Keratinocyte (primary cell): ENCODE measurements around the gene KLHDC3.

Experiments used
- CTCF ChIP-seq, 3 experiments: IDR thresholded peaks in 1 of 3; conservative IDR thresholded peaks in 1 of 3; optimal IDR thresholded peaks in 1 of 3; 2 replicates in 2 of 3; 3 replicates in 1 of 3; pipeline versions ENCODE3 to v1.5.1; 2011; ENCODE audit warnings: low read length in 3 of 3, mild to moderate bottlenecking in 3 of 3, moderate library complexity in 2 of 3, control low read depth in 1 of 3, inconsistent platforms in 1 of 3; ENCODE audit not compliant: insufficient read depth in 2 of 3; ENCODE audit errors: extremely low read depth in 1 of 3
- EZH2 ChIP-seq: IDR thresholded peaks from one replicate; pipeline ENCODE4 v1.6.1; 2012; ENCODE audit warnings: inconsistent platforms, mild to moderate bottlenecking, low read length, moderate library complexity

- TF ChIP-seq CTCF (optimal IDR thresholded peaks at IDR 0.05 in 1 of 3, IDR thresholded peaks at IDR 0.05 in 1 of 3, conservative IDR thresholded peaks at IDR 0.05 in 1 of 3; ENCODE audit: extremely low read depth in 1 of 3, insufficient read depth in 2 of 3, low read length in 3 of 3) = no peak
- TF ChIP-seq EZH2 = no peak
Observed at GRCh38 chr6:43035495-43036194, 21.6 kb downstream of the KLHDC3 start.
